ENCODE measurements around the gene ARFGAP3.
"Not testable (repeated sequence)": the region's sequence is repeated elsewhere in the genome, so short reads cannot be mapped to it uniquely, and the experiment has no call there.

The ARFGAP3 gene

GRCh38 chr22:42788466-42788865, 68.6 kb downstream of the ARFGAP3 start:
- no peak for DNase-seq (ENCODE audit: low spot score)
- in situ Hi-C loops (cut with MboI; ENCODE audit: low pct_unique_long_range_greater_than_20kb, low sequenced_read_pairs, unreplicated experiment): no loop called here
- no peak for TF ChIP-seq CTCF (IDR thresholded peaks at IDR 0.05; ENCODE audit: extremely low read depth, insufficient read depth, missing control alignments)

- TF ChIP-seq CTCF (IDR thresholded peaks at IDR 0.05; ENCODE audit: extremely low read depth, insufficient read depth, missing control alignments): no peak
- in situ Hi-C loops (cut with MboI; ENCODE audit: low pct_unique_long_range_greater_than_20kb, low sequenced_read_pairs, unreplicated experiment): no loop called here
- DNase-seq (ENCODE audit: low spot score): no peak
These were observed 69.1 kb downstream of the ARFGAP3 start for GRCh38 chr22:42788021-42788420.

- DNase-seq (ENCODE audit: low spot score): no peak
- TF ChIP-seq CTCF (IDR thresholded peaks at IDR 0.05; ENCODE audit: extremely low read depth, insufficient read depth, missing control alignments): no peak
- in situ Hi-C loops (cut with MboI; ENCODE audit: low pct_unique_long_range_greater_than_20kb, low sequenced_read_pairs, unreplicated experiment): no loop called here
These were observed 69.7 kb downstream of the ARFGAP3 start for GRCh38 chr22:42787357-42787736.

GRCh38 chr22:42786606-42787356, 70.3 kb downstream of the ARFGAP3 start:
- no peak for TF ChIP-seq CTCF (IDR thresholded peaks at IDR 0.05; ENCODE audit: extremely low read depth, insufficient read depth, missing control alignments)
- DNase-seq (ENCODE audit: low spot score): no peak
- in situ Hi-C loops (cut with MboI; ENCODE audit: low pct_unique_long_range_greater_than_20kb, low sequenced_read_pairs, unreplicated experiment): no loop called here

- in situ Hi-C loops (cut with MboI; ENCODE audit: low pct_unique_long_range_greater_than_20kb, low sequenced_read_pairs, unreplicated experiment): no loop called here
- TF ChIP-seq CTCF (IDR thresholded peaks at IDR 0.05; ENCODE audit: extremely low read depth, insufficient read depth, missing control alignments): no peak
- DNase-seq (ENCODE audit: low spot score): no peak
These were observed 71.2 kb downstream of the ARFGAP3 start for GRCh38 chr22:42785706-42786499.

- in situ Hi-C loops (cut with MboI; ENCODE audit: low pct_unique_long_range_greater_than_20kb, low sequenced_read_pairs, unreplicated experiment); DNase-seq (ENCODE audit: low spot score): not testable (repeated sequence)
These were observed 74.8 kb downstream of the ARFGAP3 start for GRCh38 chr22:42782306-42782705.

- in situ Hi-C loops (cut with MboI; ENCODE audit: low pct_unique_long_range_greater_than_20kb, low sequenced_read_pairs, unreplicated experiment): no loop called here
- peak; percentile 80 for DNase-seq (ENCODE audit: low spot score)
- TF ChIP-seq CTCF (IDR thresholded peaks at IDR 0.05; ENCODE audit: extremely low read depth, insufficient read depth, missing control alignments): peak; percentile 85
These were observed 77.0 kb downstream of the ARFGAP3 start for GRCh38 chr22:42780070-42780540.

All from GM13977 (cell line).